K562 (cell line): ENCODE measurements around the gene OPRL1. TPM values are rescaled to one million over a fixed set of nuclear protein-coding genes. Genes with fewer than 3 reads are reported as not detected.

Source experiments
- ATAC-seq: fragments of 200-7000 bp; cut with Tn5 transposase; 3 replicates; pipeline ENCODE4 v1.9.1; 2020; ENCODE audit warnings: moderate library complexity
- BruUV-seq: library from RNA; stranded (reverse); fragments of 400-500 nt; replicated peaks from 2 replicates; lab custom pipeline; 2021; lab: Mats Ljungman, UMichigan
- CTCF ChIA-PET: fragments of 300-600 bp; formaldehyde crosslinking; extraction: SDS; loops from one replicate; lab custom pipeline; 2021; ENCODE audit warnings: low intra/inter-chr PET ratio; lab: Yijun Ruan, JAX
- POLR2A ChIA-PET: fragments of 300-600, 350-650 bp; sonication (Branson Sonifier 250); formaldehyde crosslinking; extraction: SDS; loops from one replicate; lab custom pipeline; 2021; ENCODE audit warnings: antibody characterized with exemption, inconsistent platforms; lab: Yijun Ruan, JAX
- DNase-seq, 4 experiments: peaks; one replicate each; pipeline versions ENCODE4 v3.0.0 to v3.0.0-alpha.2; 2011 to 2018; ENCODE audit warnings: low spot score in 3 of 4, mixed read lengths in 3 of 4; ENCODE audit errors: extremely low read depth in 1 of 4
- FAIRE-seq: peaks from 2 replicates; lab custom pipeline; 2011; peaks lifted over from hg19 to GRCh38; lab: Jason Lieb, UNC
- H2AFZ ChIP-seq: 2 replicates; pipeline ENCODE4 v1.6.0; 2011; ENCODE audit warnings: low read depth, low read length, control low read depth, inconsistent platforms
- H3K27ac ChIP-seq: fragments of 200-600 bp; 3 replicates; pipeline ENCODE4 v1.8.0; 2011; ENCODE audit warnings: low read depth, mild to moderate bottlenecking, control low read depth, inconsistent platforms, low read length, moderate library complexity, mixed read lengths; ENCODE audit errors: extremely low read depth
- H3K27me3 ChIP-seq, 2 experiments: fragments of 300-600 bp in 1 of 2; 2 replicates in 1 of 2; 3 replicates in 1 of 2; pipeline versions ENCODE4 v1.6.0 to v1.8.0; 2011; ENCODE audit warnings: inconsistent platforms in 2 of 2, low read length in 2 of 2, mild to moderate bottlenecking in 1 of 2, mixed read lengths in 1 of 2, moderate library complexity in 1 of 2; ENCODE audit not compliant: control insufficient read depth in 2 of 2, insufficient read depth in 2 of 2
- H3K36me3 ChIP-seq: fragments of 300-600 bp; 3 replicates; pipeline ENCODE4 v1.8.0; 2011; ENCODE audit warnings: mild to moderate bottlenecking, low read length, inconsistent platforms; ENCODE audit not compliant: control insufficient read depth, insufficient read depth
- H3K4me1 ChIP-seq, 2 experiments: fragments of 200-600 bp in 1 of 2; replicated peaks in 1 of 2; 2 replicates in 1 of 2; 3 replicates in 1 of 2; pipeline versions ENCODE4 v1.5.1 to v1.8.0; 2011; ENCODE audit warnings: inconsistent platforms in 2 of 2, low read length in 2 of 2, mild to moderate bottlenecking in 1 of 2, mixed read lengths in 1 of 2, moderate library complexity in 1 of 2; ENCODE audit not compliant: control insufficient read depth in 2 of 2, insufficient read depth in 2 of 2
- H3K4me2 ChIP-seq: 2 replicates; pipeline ENCODE4 v1.6.1; 2011; ENCODE audit warnings: low read length, control low read depth, inconsistent platforms, mixed read lengths; ENCODE audit not compliant: insufficient read depth
- H3K4me3 ChIP-seq: fragments of 200-600 bp; sonication (generic), shearing (Covaris generic); 2 replicates; pipeline ENCODE4 v1.5.1; 2016; ENCODE audit warnings: control low read depth, inconsistent platforms
- H3K79me2 ChIP-seq: fragments of 200-600 bp; 3 replicates; pipeline ENCODE4 v1.8.0; 2011; ENCODE audit warnings: low read length, inconsistent platforms; ENCODE audit not compliant: control insufficient read depth, insufficient read depth
- H3K9ac ChIP-seq, 2 experiments: 2 replicates each; pipeline versions ENCODE4 v1.6.0 to v1.6.1; 2011; ENCODE audit warnings: low read depth in 2 of 2, low read length in 2 of 2, control low read depth in 1 of 2, inconsistent platforms in 1 of 2, mild to moderate bottlenecking in 1 of 2, mixed read lengths in 1 of 2; ENCODE audit not compliant: insufficient read depth in 1 of 2
- H3K9me1 ChIP-seq: one replicate; pipeline ENCODE4 v1.6.0; 2011; ENCODE audit warnings: inconsistent platforms, mild to moderate bottlenecking, low read length, moderate library complexity; ENCODE audit not compliant: control insufficient read depth, insufficient read depth
- H3K9me3 ChIP-seq: replicated peaks from 2 replicates; pipeline ENCODE4 v1.5.1; 2011; ENCODE audit warnings: low read depth, low read length, inconsistent platforms; ENCODE audit not compliant: control insufficient read depth, insufficient read depth
- H4K20me1 ChIP-seq: replicated peaks from 2 replicates; pipeline ENCODE4 v1.6.1; 2011; ENCODE audit warnings: low read length, inconsistent platforms, mixed read lengths; ENCODE audit not compliant: control insufficient read depth, insufficient read depth
- AFF4 ChIP-seq: sonication (generic); formaldehyde crosslinking; IDR thresholded peaks from 2 replicates; pipeline ENCODE4 v1.8.0; 2023; ENCODE audit warnings: mild to moderate bottlenecking, missing genetic modification reagents
- MNT ChIP-seq, 2 experiments: fragments of 450-650 bp; conservative IDR thresholded peaks; 2 replicates each; pipeline ENCODE4 v1.6.1; 2017; ENCODE audit warnings: mild to moderate bottlenecking in 2 of 2, moderate library complexity in 2 of 2
- NCOA1 ChIP-seq: fragments of 450-650 bp; IDR thresholded peaks from 2 replicates; pipeline ENCODE4 v1.6.1; 2016; ENCODE audit warnings: low read depth
- SETDB1 ChIP-seq: IDR thresholded peaks from one replicate; pipeline ENCODE4 v1.6.1; 2012; ENCODE audit warnings: low read length, control low read depth, inconsistent platforms
- WGBS: fragments of 100-300 bp; shearing (Covaris generic); methylation state at CpG from one replicate; pipeline ENCODE4 v1.1.6; 2016; ENCODE audit warnings: low coverage, mixed read lengths; ENCODE audit not compliant: insufficient coverage; ENCODE audit errors: missing lambda C conversion rate; 5-methylcytosine and 5-hydroxymethylcytosine counted together
- in situ Hi-C: fragments of 300-500 bp; cut with MboI; formaldehyde crosslinking; loops from 4 replicates; pipeline ENCODE4 v1.15.0; 2018; ENCODE audit warnings: inconsistent platforms, mixed read lengths
- intact Hi-C: fragments of 100-400 bp; cut with micrococcal nuclease; formaldehyde crosslinking; loops from 2 replicates; pipeline ENCODE4 v1.14.2; 2022
- polyA plus RNA-seq, 8 experiments: library from polyadenylated mRNA; depleted of rRNA in 4 of 8; stranded (reverse) in 5 of 8; unstranded in 3 of 8; fragments of >200 nt; fragmentation: Nextera tagmentation in 2 of 8; fragmentation: Illumina TruSeq in 1 of 8; extraction: Ambion mirVana in 2 of 8; extraction: Trizol in 1 of 8; gene quantifications; 2 replicates each; pipeline versions ENCODE4 v1.2.1 to v1.2.3, GENCODE V29; 2011 to 2014; ENCODE audit warnings: inconsistent platforms in 1 of 8, missing spikeins in 1 of 8
- total RNA-seq, 7 experiments: library from RNA; depleted of rRNA in 6 of 7; stranded (reverse); fragments of >200 nt in 6 of 7; fragmentation: Illumina TruSeq in 2 of 7; extraction: Trizol in 2 of 7; gene quantifications; 2 replicates each; pipeline versions ENCODE4 v1.2.1 to v1.2.3, GENCODE V29; 2011 to 2021; ENCODE audit warnings: low replicate concordance in 1 of 7

Gene OPRL1
- total and polyA plus RNA-seq, 9 of the 15 experiments (the other 6 are each of a cell fraction or from before 2014, with no cell fraction given), result 0.06 to 0.33 (median 0.11) TPM; not detected in 2

GRCh38 chr20:64143018-64143801, 63.3 kb downstream of the OPRL1 start:
- BruUV-seq, result no TSS peak
- Histone ChIP-seq H3K9me3 (peaks cover 16% of the 10 kb centered on the region), H3K36me3 (no peaks in the 10 kb centered on the region), H3K79me2 (no peaks in the 10 kb centered on the region), H2AFZ (no peak overlapping the region), H3K4me3 (no peak overlapping the region), H3K27ac (no peak overlapping the region), H3K9me1 (no peaks in the 10 kb centered on the region), H3K9ac (no peak overlapping the region), H3K4me1 (no peaks in the 10 kb centered on the region), H3K4me2 (no peak overlapping the region), H3K27me3 (peaks cover 17 to 50% of the 10 kb centered on the region in 2 experiments; a peak in 4 of 5 replicates), H4K20me1 (no peaks in the 10 kb centered on the region)
- ChIA-PET POLR2A (interaction anchor here (0.6 to 1.5 kb wide), 2 partner anchors 42 to 113 kb away, joined by 3 read pairs; partner anchors contain the start of gene PCMTD2), CTCF (no interaction called here)
- FAIRE-seq (no peak), ATAC-seq (no peak), DNase-seq (no peak)
- in situ Hi-C loops (no loop called here), intact Hi-C loops (no loop called here)
- no peak for TF ChIP-seq AFF4 (CRISPR knock-in tag)
- TF ChIP-seq SETDB1, result no peak
- TF ChIP-seq NCOA1, result no peak
- TF ChIP-seq MNT (conservative IDR thresholded peaks at IDR 0.05), result no peak
- 0% methylated on average over 14 of the region's 14 CpGs for WGBS
